Kidney (tissue), 14 donors: ENCODE results near the gene SLC6A19. TPM values are rescaled to one million over a fixed set of nuclear protein-coding genes. Genes with fewer than 3 reads are reported as not detected.

Experiments
- DNase-seq, 5 donors: peaks; one replicate each; pipeline ENCODE4 v3.0.0-alpha.2; 2013 to 2020
- FAIRE-seq: peaks from 2 replicates; lab custom pipeline; 2012; peaks lifted over from hg19 to GRCh38; lab: Jason Lieb, UNC
- H3K27ac ChIP-seq, 2 donors: one replicate each; pipeline ENCODE4 v1.7.0; 2013; ENCODE audit warnings: low read depth in 2 of 2, low read length in 2 of 2, inconsistent platforms in 1 of 2
- H3K27me3 ChIP-seq: one replicate; pipeline ENCODE4 v1.7.1; 2013; ENCODE audit warnings: low read length, inconsistent platforms; ENCODE audit not compliant: control insufficient read depth, insufficient read depth
- H3K36me3 ChIP-seq, 3 donors: one replicate each; pipeline versions ENCODE4 v1.7.0 to v1.7.1; 2013; ENCODE audit warnings: low read length in 3 of 3, control low read depth in 1 of 3, inconsistent platforms in 1 of 3; ENCODE audit not compliant: insufficient read depth in 3 of 3, control insufficient read depth in 2 of 3
- H3K4me1 ChIP-seq, 3 donors: one replicate each; pipeline versions ENCODE4 v1.7.0 to v1.7.1; 2013; ENCODE audit warnings: low read length in 3 of 3, inconsistent platforms in 1 of 3, low read depth in 1 of 3; ENCODE audit not compliant: control insufficient read depth in 2 of 3, insufficient read depth in 2 of 3
- H3K4me3 ChIP-seq, 3 donors: one replicate each; pipeline versions ENCODE4 v1.7.0 to v1.8.1; 2013; ENCODE audit warnings: low read length in 3 of 3, control low read depth in 1 of 3, inconsistent platforms in 1 of 3
- H3K9ac ChIP-seq, 3 donors: one replicate each; pipeline versions ENCODE4 v1.7.0 to v1.7.1; 2013; ENCODE audit warnings: low read length in 3 of 3, control low read depth in 1 of 3, inconsistent platforms in 1 of 3
- H3K9me3 ChIP-seq, 3 donors: one replicate each; pipeline versions ENCODE4 v1.7.0 to v1.7.1; 2013; ENCODE audit warnings: low read length in 3 of 3, control low read depth in 1 of 3, inconsistent platforms in 1 of 3; ENCODE audit not compliant: control insufficient read depth in 2 of 3, insufficient read depth in 1 of 3
- CTCF ChIP-seq: IDR thresholded peaks from 3 replicates; pipeline ENCODE4 v1.5.1; 2012; ENCODE audit warnings: mild to moderate bottlenecking, moderate library complexity, borderline replicate concordance; ENCODE audit not compliant: insufficient read depth; ENCODE audit errors: extremely low read depth
- intact Hi-C: fragments of 100-400 bp; cut with DNase I; formaldehyde crosslinking; loops from one replicate; pipeline ENCODE4 v1.11.1; 2022
- polyA plus RNA-seq: library from polyadenylated mRNA; stranded (reverse); fragments of 350-450 nt; fragmentation: Illumina TruSeq; extraction: RNeasy Lipid Tissue Mini Kit (QIAGEN cat#74804); gene quantifications from one replicate; pipeline ENCODE4 v1.2.3, GENCODE V29; 2014; ENCODE audit warnings: low read depth, low replicate concordance; ENCODE audit not compliant: insufficient read depth
- total RNA-seq: library from RNA; stranded (reverse); fragmentation: NEBNext Ultra II Directional; extraction: Animal tissue kit (Norgen Biotek cat#: 25700); gene quantifications from one replicate; pipeline ENCODE4 v1.2.1, GENCODE V29; 2021
- donor health status: control.
- donor health status: control.
- donor health status: control.
- donor health status: control.
- donor health status: control.
- donor health status: DM: yes; HTN: yes; CAD: no.
- donor health status: Normal renal cell carcinoma (clear cell type).

The SLC6A19 gene
- total and polyA plus RNA-seq, 2 donors from 2014 or later = 2.2 to 69.3 TPM

- Histone ChIP-seq H3K9me3 (no peaks in the 10 kb centered on the region), H3K4me3 (no peak overlapping the region), H3K27me3 (no peaks in the 10 kb centered on the region), H3K27ac (no peak overlapping the region), H3K36me3 (no peaks in the 10 kb centered on the region), H3K4me1 (no peaks in the 10 kb centered on the region), H3K9ac (no peak overlapping the region)
- intact Hi-C loops = no loop called here
- FAIRE-seq (no peak), DNase-seq (no peak)
- no peak for TF ChIP-seq CTCF
Observed at GRCh38 chr5:1253456-1254105, 52.2 kb downstream of the SLC6A19 start.

GRCh38 chr5:1254196-1254595 is 52.8 kb downstream of the SLC6A19 start:
- DNase-seq = no peak
- FAIRE-seq = no peak
- Histone ChIP-seq H3K27me3 (no peaks in the 10 kb centered on the region), H3K9ac (no peak overlapping the region), H3K36me3 (no peaks in the 10 kb centered on the region), H3K4me3 (no peak overlapping the region), H3K4me1 (no peaks in the 10 kb centered on the region), H3K27ac (no peak overlapping the region), H3K9me3 (no peaks in the 10 kb centered on the region)
- intact Hi-C loops = no loop called here
- no peak for TF ChIP-seq CTCF

GRCh38 chr5:1255081-1255561 is 53.7 kb downstream of the SLC6A19 start:
- Histone ChIP-seq H3K27me3 (no peaks in the 10 kb centered on the region), H3K36me3 (no peaks in the 10 kb centered on the region), H3K9ac (no peak overlapping the region), H3K4me1 (no peaks in the 10 kb centered on the region), H3K4me3 (no peak overlapping the region), H3K9me3 (peaks cover 0 to 2% (median 0%) of the 10 kb centered on the region in 3 donors), H3K27ac (no peak overlapping the region)
- no peak for TF ChIP-seq CTCF
- no peak for FAIRE-seq
- peak in 3 of 5 donors; percentile 25 to 34 (median 33) for DNase-seq
- intact Hi-C loops = no loop called here
